ENCODE data around the gene HEG1.

DNA sequence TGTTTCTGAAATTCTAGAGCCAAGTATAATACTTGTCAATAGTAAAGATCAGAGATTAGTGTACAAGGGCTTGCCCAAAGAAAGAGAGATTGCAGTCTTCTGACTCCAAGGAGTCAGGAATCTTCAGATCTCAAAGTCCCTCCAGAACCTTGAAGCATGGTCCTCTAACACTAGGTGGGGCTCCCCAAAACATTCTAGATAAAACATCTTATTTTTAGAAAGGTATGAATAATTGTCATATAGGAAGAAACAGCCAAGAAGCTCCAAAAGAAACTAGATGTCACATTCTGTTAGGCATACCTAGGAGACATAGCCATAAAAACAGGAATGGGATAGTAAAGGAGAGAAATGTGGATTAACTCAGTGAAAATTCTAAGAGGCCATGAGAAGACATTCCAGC is 132.0 kb downstream of the HEG1 start:
- TF ChIP-seq CTCF (IDR thresholded peaks at IDR 0.05; ENCODE audit: insufficient read depth, low read length) (no peak), SPI1 (IDR thresholded peaks at IDR 0.05; ENCODE audit: borderline replicate concordance, low read depth) (no peak), POLR2AphosphoS5 (IDR thresholded peaks at IDR 0.05; ENCODE audit: low read depth) (no peak), REST (IDR thresholded peaks at IDR 0.05; ENCODE audit: insufficient replicate concordance, low read depth) (no peak), GABPA (IDR thresholded peaks at IDR 0.05; ENCODE audit: low read depth) (no peak)

Measured in HL-60 (cell line).